ENCODE data around the gene TF. TPM values are rescaled to one million over a fixed set of nuclear protein-coding genes. Genes with fewer than 3 reads are reported as not detected.
"Not testable (repeated sequence)": the region's sequence is repeated elsewhere in the genome, so short reads cannot be mapped to it uniquely, and the experiment has no call there.

The TF gene
- polyA plus RNA-seq, 3 donors, result 0.73 TPM; not detected in 2

DNA sequence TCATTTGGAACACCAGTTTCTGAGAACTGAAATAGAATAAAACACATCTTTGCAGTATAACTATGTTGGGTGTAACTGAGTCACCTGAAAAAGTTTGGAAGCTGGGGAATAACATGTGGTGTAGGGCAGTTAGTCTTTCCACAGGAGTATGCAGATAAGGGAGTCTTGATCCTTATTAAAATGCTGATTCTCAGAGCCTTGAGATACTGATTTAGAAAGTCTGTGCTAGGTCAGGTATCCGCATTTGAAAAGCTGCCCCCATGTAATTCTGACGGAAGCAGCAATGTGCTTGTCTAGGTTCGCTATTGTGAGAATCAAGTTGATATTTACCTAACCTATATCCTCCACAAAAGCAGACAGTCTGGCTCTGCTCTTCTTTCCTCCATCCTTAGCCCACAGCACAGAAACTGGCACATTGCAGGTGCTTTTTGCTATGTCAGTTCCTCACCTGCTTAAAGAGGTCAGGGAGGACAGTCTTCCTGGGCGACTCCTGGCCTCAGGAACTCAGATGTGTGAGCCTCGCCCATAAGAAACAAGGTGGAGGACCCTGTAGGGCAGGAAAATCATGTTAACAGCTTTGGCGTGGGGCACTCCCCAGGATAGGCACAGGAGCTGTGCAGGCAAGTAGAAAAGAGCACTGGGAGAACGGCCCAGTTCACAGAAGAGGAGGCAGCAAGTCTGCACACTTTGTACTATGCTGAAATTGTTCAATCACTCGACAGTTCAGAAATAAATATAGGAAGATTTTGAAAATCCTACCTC is 31.8 kb downstream of the TF start:
- Mint-ChIP-seq H3K9me3 (peaks cover 0 to 8% (median 5%) of the 10 kb centered on the region in 7 donors), H3K36me3 (no peaks in the 10 kb centered on the region), H3K4me1 (no peaks in the 10 kb centered on the region), H3K4me3 (no peak overlapping the region), H3K27ac (no peak overlapping the region), H3K27me3 (ENCODE audit: low read depth in 3 of 3) (peaks cover 7 to 11% (median 10%) of the 10 kb centered on the region in 3 donors)
- Histone ChIP-seq H3K9ac (ENCODE audit: insufficient read depth, low read length, poor library complexity, severe bottlenecking) (no peak overlapping the region), H3K4me3 (replicated peaks in 1 of 3; ENCODE audit: low read depth in 2 of 3, low read length in 3 of 3) (no peak overlapping the region), H4K20me1 (ENCODE audit: insufficient read depth, low read length) (no peaks in the 10 kb centered on the region), H3K36me3 (replicated peaks in 1 of 2; ENCODE audit: control insufficient read depth in 1 of 2, insufficient read depth in 2 of 2, low read length in 2 of 2) (no peaks in the 10 kb centered on the region), H3K4me1 (ENCODE audit: control insufficient read depth in 1 of 2, insufficient read depth in 2 of 2, low read length in 2 of 2) (no peaks in the 10 kb centered on the region), H3K79me2 (ENCODE audit: insufficient read depth, low read length) (no peaks in the 10 kb centered on the region), H3K27ac (ENCODE audit: low read depth in 1 of 2, low read length in 2 of 2) (no peak overlapping the region), H3K4me2 (replicated peaks; ENCODE audit: extremely low read depth, low read length, poor library complexity, severe bottlenecking) (no peak overlapping the region), H3K27me3 (ENCODE audit: control insufficient read depth in 2 of 2, insufficient read depth in 2 of 2, low read length in 2 of 2) (no peaks in the 10 kb centered on the region), H2AFZ (ENCODE audit: insufficient read depth, low read depth, low read length, poor library complexity, severe bottlenecking) (no peak overlapping the region), H3K9me3 (replicated peaks in 1 of 2; ENCODE audit: control insufficient read depth in 1 of 2, insufficient read depth in 1 of 2, low read length in 2 of 2) (peaks cover 0 to 2% of the 10 kb centered on the region in 2 donors)
- 97% methylated on average over 4 of the region's 8 CpGs for WGBS (ENCODE audit: insufficient coverage)
- DNase-seq, result no peak
- TF ChIP-seq CTCF (IDR thresholded peaks at IDR 0.05), result no peak
- intact Hi-C loops (cut with micrococcal nuclease), result no loop called here

GRCh38 chr3:133779626-133780203 is 33.5 kb downstream of the TF start:
- Histone ChIP-seq H3K36me3 (replicated peaks in 1 of 2; ENCODE audit: control insufficient read depth in 1 of 2, insufficient read depth in 2 of 2, low read length in 2 of 2) (no peaks in the 10 kb centered on the region), H3K79me2 (ENCODE audit: insufficient read depth, low read length) (no peaks in the 10 kb centered on the region), H2AFZ (ENCODE audit: insufficient read depth, low read depth, low read length, poor library complexity, severe bottlenecking) (no peak overlapping the region), H3K27ac (ENCODE audit: low read depth in 1 of 2, low read length in 2 of 2) (no peak overlapping the region), H4K20me1 (ENCODE audit: insufficient read depth, low read length) (no peaks in the 10 kb centered on the region), H3K9me3 (replicated peaks in 1 of 2; ENCODE audit: control insufficient read depth in 1 of 2, insufficient read depth in 1 of 2, low read length in 2 of 2) (peaks cover 0 to 9% of the 10 kb centered on the region in 2 donors), H3K9ac (ENCODE audit: insufficient read depth, low read length, poor library complexity, severe bottlenecking) (no peak overlapping the region), H3K4me1 (ENCODE audit: control insufficient read depth in 1 of 2, insufficient read depth in 2 of 2, low read length in 2 of 2) (no peaks in the 10 kb centered on the region), H3K4me2 (replicated peaks; ENCODE audit: extremely low read depth, low read length, poor library complexity, severe bottlenecking) (no peak overlapping the region), H3K27me3 (ENCODE audit: control insufficient read depth in 2 of 2, insufficient read depth in 2 of 2, low read length in 2 of 2) (peaks cover 0 to 2% of the 10 kb centered on the region in 2 donors), H3K4me3 (replicated peaks in 1 of 3; ENCODE audit: low read depth in 2 of 3, low read length in 3 of 3) (no peak overlapping the region)
- H3K9me3 Mint-ChIP-seq, result peaks cover 0 to 13% (median 5%) of the 10 kb centered on the region in 7 donors
- H3K36me3 Mint-ChIP-seq, result no peaks in the 10 kb centered on the region
- TF ChIP-seq CTCF (IDR thresholded peaks at IDR 0.05), result no peak
- WGBS (ENCODE audit: insufficient coverage), result 100% methylated on average over 1 of the region's 4 CpGs
- DNase-seq, result no peak
- H3K27ac Mint-ChIP-seq, result no peak overlapping the region
- intact Hi-C loops (cut with micrococcal nuclease), result no loop called here
- no peak overlapping the region for H3K4me3 Mint-ChIP-seq
- H3K27me3 Mint-ChIP-seq (ENCODE audit: low read depth in 3 of 3), result peaks cover 7 to 16% (median 12%) of the 10 kb centered on the region in 3 donors
- no peaks in the 10 kb centered on the region for H3K4me1 Mint-ChIP-seq

DNA sequence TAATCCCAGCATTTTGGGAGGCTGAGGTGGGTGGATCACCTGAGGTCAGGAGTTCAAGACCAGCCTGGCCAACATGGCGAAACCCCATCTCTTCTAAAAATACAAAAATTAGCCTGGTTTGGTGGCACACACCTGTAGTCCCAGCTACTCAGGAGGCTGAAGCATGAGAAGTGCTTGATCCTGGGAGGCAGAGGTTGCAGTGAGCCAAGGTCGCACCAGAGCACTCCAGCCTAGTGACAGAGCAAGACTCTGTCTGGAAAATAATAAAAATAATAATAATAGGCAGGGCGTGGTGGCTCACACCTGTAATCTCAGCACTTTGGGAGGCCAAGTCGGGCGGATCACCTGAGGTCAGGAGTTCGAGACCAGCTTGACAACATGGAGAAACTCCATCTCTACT is 34.6 kb downstream of the TF start:
- H4K20me1 ChIP-seq (ENCODE audit: insufficient read depth, low read length); H3K4me2 ChIP-seq (replicated peaks; ENCODE audit: extremely low read depth, low read length, poor library complexity, severe bottlenecking); DNase-seq; H3K27ac ChIP-seq (ENCODE audit: low read depth in 1 of 2, low read length in 2 of 2); H3K79me2 ChIP-seq (ENCODE audit: insufficient read depth, low read length); H3K4me1 Mint-ChIP-seq; H3K36me3 ChIP-seq (replicated peaks in 1 of 2; ENCODE audit: control insufficient read depth in 1 of 2, insufficient read depth in 2 of 2, low read length in 2 of 2); H3K36me3 Mint-ChIP-seq; H3K9ac ChIP-seq (ENCODE audit: insufficient read depth, low read length, poor library complexity, severe bottlenecking); H2AFZ ChIP-seq (ENCODE audit: insufficient read depth, low read depth, low read length, poor library complexity, severe bottlenecking); H3K27ac Mint-ChIP-seq; H3K4me3 ChIP-seq (replicated peaks in 1 of 3; ENCODE audit: low read depth in 2 of 3, low read length in 3 of 3); H3K4me1 ChIP-seq (ENCODE audit: control insufficient read depth in 1 of 2, insufficient read depth in 2 of 2, low read length in 2 of 2); H3K4me3 Mint-ChIP-seq; H3K9me3 ChIP-seq (replicated peaks in 1 of 2; ENCODE audit: control insufficient read depth in 1 of 2, insufficient read depth in 1 of 2, low read length in 2 of 2); H3K27me3 ChIP-seq (ENCODE audit: control insufficient read depth in 2 of 2, insufficient read depth in 2 of 2, low read length in 2 of 2); intact Hi-C loops (cut with micrococcal nuclease): not testable (repeated sequence)
- peaks cover 7 to 16% (median 12%) of the 10 kb centered on the region in 3 donors for H3K27me3 Mint-ChIP-seq (ENCODE audit: low read depth in 3 of 3)
- H3K9me3 Mint-ChIP-seq, result peaks cover 0 to 13% (median 5%) of the 10 kb centered on the region in 7 donors
- no CpG with 5 or more reads among the region's 6 CpGs for WGBS (ENCODE audit: insufficient coverage)

Measured in CD14-positive monocyte (primary cell).